ENCODE results near the gene LMO7.

DNA sequence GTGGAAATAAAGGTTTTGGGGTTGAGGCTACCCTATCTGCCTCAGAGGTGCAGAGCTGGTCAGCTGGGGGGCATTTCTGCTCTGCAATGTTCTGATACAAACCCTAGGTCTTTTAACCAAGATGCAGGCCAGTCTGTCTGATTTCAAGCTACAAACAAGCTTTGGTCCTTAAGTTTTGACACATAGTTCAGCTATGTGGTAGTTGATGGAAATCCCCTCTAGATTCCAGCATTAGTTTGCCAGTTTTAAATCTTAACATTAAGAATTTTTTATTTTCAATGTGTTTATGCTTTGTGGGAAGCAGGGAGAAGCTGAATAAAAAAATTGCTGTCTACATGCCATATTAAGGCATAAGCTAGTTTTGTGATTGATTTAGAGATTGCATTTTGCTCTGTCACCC is 225.7 kb downstream of the LMO7 start:
- TF ChIP-seq, protein P1, sequence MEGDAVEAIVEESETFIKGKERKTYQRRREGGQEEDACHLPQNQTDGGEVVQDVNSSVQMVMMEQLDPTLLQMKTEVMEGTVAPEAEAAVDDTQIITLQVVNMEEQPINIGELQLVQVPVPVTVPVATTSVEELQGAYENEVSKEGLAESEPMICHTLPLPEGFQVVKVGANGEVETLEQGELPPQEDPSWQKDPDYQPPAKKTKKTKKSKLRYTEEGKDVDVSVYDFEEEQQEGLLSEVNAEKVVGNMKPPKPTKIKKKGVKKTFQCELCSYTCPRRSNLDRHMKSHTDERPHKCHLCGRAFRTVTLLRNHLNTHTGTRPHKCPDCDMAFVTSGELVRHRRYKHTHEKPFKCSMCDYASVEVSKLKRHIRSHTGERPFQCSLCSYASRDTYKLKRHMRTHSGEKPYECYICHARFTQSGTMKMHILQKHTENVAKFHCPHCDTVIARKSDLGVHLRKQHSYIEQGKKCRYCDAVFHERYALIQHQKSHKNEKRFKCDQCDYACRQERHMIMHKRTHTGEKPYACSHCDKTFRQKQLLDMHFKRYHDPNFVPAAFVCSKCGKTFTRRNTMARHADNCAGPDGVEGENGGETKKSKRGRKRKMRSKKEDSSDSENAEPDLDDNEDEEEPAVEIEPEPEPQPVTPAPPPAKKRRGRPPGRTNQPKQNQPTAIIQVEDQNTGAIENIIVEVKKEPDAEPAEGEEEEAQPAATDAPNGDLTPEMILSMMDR (IDR thresholded peaks at IDR 0.05 in 8 of 11, conservative IDR thresholded peaks at IDR 0.05 in 3 of 11): no peak
- no peak for TF ChIP-seq POLR2A (IDR thresholded peaks at IDR 0.05)
- TF ChIP-seq POLR2AphosphoS5 (IDR thresholded peaks at IDR 0.05): no peak

All from spleen (tissue), 7 donors.